HepG2 (cell line): ENCODE results near the gene GDF7. TPM values are rescaled to one million over a fixed set of nuclear protein-coding genes. Genes with fewer than 3 reads are reported as not detected.

Source experiments
- ATAC-seq: fragments of 200-7000 bp; cut with Tn5 transposase; 3 replicates; pipeline ENCODE4 v1.9.1; 2020; ENCODE audit warnings: mild to moderate bottlenecking, moderate library complexity
- BruUV-seq: library from RNA; stranded (reverse); fragments of 400-500 nt; replicated peaks from 2 replicates; lab custom pipeline; 2021; lab: Mats Ljungman, UMichigan
- CTCF ChIA-PET: fragments of 300-600 bp; formaldehyde crosslinking; extraction: SDS; loops from one replicate; lab custom pipeline; 2021; ENCODE audit warnings: low total read pairs, inconsistent platforms, low intra/inter-chr PET ratio; lab: Yijun Ruan, JAX
- POLR2A ChIA-PET: fragments of 350-600 bp; sonication (Branson Sonifier 250); formaldehyde crosslinking; loops from one replicate; lab custom pipeline; 2020; ENCODE audit warnings: antibody characterized with exemption, inconsistent platforms; lab: Yijun Ruan, JAX
- DNase-seq: peaks from one replicate; pipeline ENCODE4 v3.0.0-alpha.2; 2015; ENCODE audit warnings: low spot score
- FAIRE-seq: peaks from 3 replicates; lab custom pipeline; 2011; peaks lifted over from hg19 to GRCh38; lab: Jason Lieb, UNC
- H2AFZ ChIP-seq: one replicate; pipeline ENCODE4 v1.6.1; 2011; ENCODE audit warnings: low read length, inconsistent platforms
- H3K27ac ChIP-seq: fragments of 300-600 bp; 3 replicates; pipeline ENCODE4 v1.8.0; 2011; ENCODE audit warnings: mixed run types, mild to moderate bottlenecking, mixed read lengths, low read length, inconsistent platforms; ENCODE audit not compliant: insufficient read depth; ENCODE audit errors: extremely low read length
- H3K27me3 ChIP-seq, 2 experiments: fragments of 200-600 bp in 1 of 2; 2 replicates in 1 of 2; 3 replicates in 1 of 2; pipeline versions ENCODE4 v1.6.0 to v1.8.0; 2011; ENCODE audit warnings: low read length in 2 of 2, mild to moderate bottlenecking in 2 of 2, moderate library complexity in 2 of 2, inconsistent platforms in 1 of 2; ENCODE audit not compliant: insufficient read depth in 2 of 2, control insufficient read depth in 1 of 2
- H3K36me3 ChIP-seq, 2 experiments: fragments of 200-600 bp in 1 of 2; replicated peaks in 1 of 2; 2 replicates in 1 of 2; 3 replicates in 1 of 2; pipeline versions ENCODE4 v1.5.1 to v1.8.0; 2011; ENCODE audit warnings: low read length in 2 of 2, inconsistent platforms in 1 of 2; ENCODE audit not compliant: insufficient read depth in 2 of 2, control insufficient read depth in 1 of 2
- H3K4me1 ChIP-seq: 2 replicates; pipeline ENCODE4 v1.5.1; 2012; ENCODE audit warnings: low read length, inconsistent platforms; ENCODE audit not compliant: insufficient read depth
- H3K4me2 ChIP-seq: 2 replicates; pipeline ENCODE4 v1.6.0; 2011; ENCODE audit warnings: low read depth, low read length, inconsistent platforms
- H3K4me3 ChIP-seq, 3 experiments: fragments of 200-600 bp in 1 of 3; sonication (generic), shearing (Covaris generic) in 1 of 3; replicated peaks in 1 of 3; 2 replicates each; pipeline ENCODE4 v1.5.1; 2011 to 2016; ENCODE audit warnings: low read length in 3 of 3, inconsistent platforms in 2 of 3, low read depth in 2 of 3, mild to moderate bottlenecking in 2 of 3, control low read depth in 1 of 3, mixed read lengths in 1 of 3; ENCODE audit not compliant: insufficient read depth in 1 of 3
- H3K79me2 ChIP-seq: one replicate; pipeline ENCODE4 v1.6.1; 2011; ENCODE audit warnings: low read length, inconsistent platforms; ENCODE audit not compliant: insufficient read depth
- H3K9ac ChIP-seq: 2 replicates; pipeline ENCODE4 v1.6.0; 2011; ENCODE audit warnings: mild to moderate bottlenecking, low read depth, low read length, inconsistent platforms; ENCODE audit not compliant: insufficient read depth
- H3K9me3 ChIP-seq: 2 replicates; pipeline ENCODE4 v1.5.1; 2012; ENCODE audit warnings: mild to moderate bottlenecking, low read length
- H4K20me1 ChIP-seq: 2 replicates; pipeline ENCODE4 v1.6.0; 2011; ENCODE audit warnings: inconsistent platforms, mild to moderate bottlenecking, low read length, moderate library complexity; ENCODE audit not compliant: insufficient read depth
- ARID3A ChIP-seq: IDR thresholded peaks from 2 replicates; pipeline ENCODE4 v1.6.1; 2012; ENCODE audit warnings: low read depth, low read length, improper control_type of control experiment
- FOXO4 ChIP-seq: sonication (generic); formaldehyde crosslinking; conservative IDR thresholded peaks from 2 replicates; pipeline ENCODE4 v1.8.1; 2023; ENCODE audit warnings: missing genetic modification reagents
- HNRNPH1 ChIP-seq: fragments of 200-400 bp; formaldehyde crosslinking; optimal IDR thresholded peaks from 2 replicates; pipeline ENCODE3; 2017; ENCODE audit warnings: mild to moderate bottlenecking, low read depth, low read length
- MIER3 ChIP-seq: IDR thresholded peaks from 2 replicates; pipeline ENCODE4 v1.6.1; 2016; ENCODE audit warnings: missing compliant biosample characterization, borderline replicate concordance
- PHF5A ChIP-seq: IDR thresholded peaks from one replicate; pipeline ENCODE4 v1.6.1; 2018; ENCODE audit warnings: low read depth, missing genetic modification reagents; ENCODE audit not compliant: unreplicated experiment
- PHF8 ChIP-seq: sonication (generic); formaldehyde crosslinking; IDR thresholded peaks from 2 replicates; pipeline ENCODE4 v1.5.0; 2020; ENCODE audit warnings: missing genetic modification reagents
- RBM22 ChIP-seq: fragments of 200-400 bp; formaldehyde crosslinking; optimal IDR thresholded peaks from 2 replicates; pipeline ENCODE3; 2017; ENCODE audit warnings: mild to moderate bottlenecking, low read length, moderate library complexity
- TEAD2 ChIP-seq: sonication (generic); formaldehyde crosslinking; IDR thresholded peaks from 2 replicates; pipeline ENCODE4 v1.9.0; 2021; ENCODE audit warnings: missing genetic modification reagents
- ZNF10 ChIP-seq: sonication (generic); formaldehyde crosslinking; IDR thresholded peaks from 2 replicates; pipeline ENCODE4 v1.4.0; 2020; ENCODE audit warnings: mild to moderate bottlenecking, low read depth, missing genetic modification reagents, borderline replicate concordance
- ZNF24 ChIP-seq: fragments of 450-650 bp; IDR thresholded peaks from 2 replicates; pipeline ENCODE4 v1.6.1; 2017; ENCODE audit warnings: antibody characterized with exemption, mild to moderate bottlenecking
- ZNF3 ChIP-seq: IDR thresholded peaks from 2 replicates; pipeline ENCODE4 v1.7.0; 2017; ENCODE audit warnings: inconsistent platforms
- ZNF687 ChIP-seq: sonication (generic); formaldehyde crosslinking; IDR thresholded peaks from 2 replicates; pipeline ENCODE4 v1.5.1; 2020; ENCODE audit warnings: mild to moderate bottlenecking, missing genetic modification reagents, moderate library complexity
- ZSCAN31 ChIP-seq: sonication (generic); formaldehyde crosslinking; IDR thresholded peaks from 2 replicates; pipeline ENCODE4 v1.5.0; 2020; ENCODE audit warnings: low read depth, mild to moderate bottlenecking, missing genetic modification reagents
- WGBS: methylation state at CpG from one replicate; pipeline ENCODE4 v1.1.6; 2017; ENCODE audit warnings: low lambda C conversion rate; 5-methylcytosine and 5-hydroxymethylcytosine counted together
- in situ Hi-C: cut with HindIII; loops from 2 replicates; pipeline ENCODE4 v1.10.0; 2017; ENCODE audit warnings: low pct_unique_long_range_greater_than_20kb; ENCODE audit not compliant: extremely low pct_ligation_motif_present
- intact Hi-C: fragments of 100-400 bp; cut with micrococcal nuclease; formaldehyde crosslinking; loops from one replicate; pipeline ENCODE4 v1.10.0; 2022; ENCODE audit not compliant: unreplicated experiment
- polyA plus RNA-seq, 8 experiments: library from polyadenylated mRNA; depleted of rRNA in 3 of 8; stranded (reverse) in 7 of 8; unstranded in 1 of 8; fragments of >200 nt; fragmentation: Illumina TruSeq in 4 of 8; extraction: Trizol in 4 of 8; gene quantifications; 2 replicates each; pipeline versions ENCODE4 v1.2.1 to v1.2.3, GENCODE V29; 2011 to 2016; ENCODE audit warnings: low read depth in 4 of 8, missing spikeins in 1 of 8, mixed read lengths in 1 of 8; ENCODE audit not compliant: insufficient read depth in 1 of 8
- total RNA-seq, 5 experiments: library from RNA; depleted of rRNA; stranded (reverse); fragments of >200 nt; fragmentation: Illumina TruSeq; extraction: Trizol; gene quantifications; 2 replicates each; pipeline ENCODE4 v1.2.3, GENCODE V29; 2016; ENCODE audit warnings: low read depth in 1 of 5

GDF7 gene
- total and polyA plus RNA-seq, 2 of the 13 experiments (the other 11 are each of a cell fraction or from before 2014, with no cell fraction given) = 1.6 to 15.0 TPM

GRCh38 chr2:20678780-20679179 is 11.8 kb downstream of the GDF7 start:
- POLR2A ChIA-PET = interaction anchor here (6.3 kb wide), 1 partner anchor 15 kb away, joined by 216 read pairs; the partner anchor contains the start of gene GDF7
- H3K4me2 ChIP-seq = no peak overlapping the region
- no peak for FAIRE-seq

GRCh38 chr2:20680744-20681375 is 13.9 kb downstream of the GDF7 start:
- Histone ChIP-seq H3K27ac (no peak overlapping the region), H2AFZ (no peak overlapping the region), H3K27me3 (no peaks in the 10 kb centered on the region), H3K4me3 (no peak overlapping the region), H3K36me3 (peaks cover 9 to 21% of the 10 kb centered on the region in 2 experiments; a peak in 4 of 5 replicates), H3K9ac (no peak overlapping the region), H3K4me1 (peaks cover 45% of the 10 kb centered on the region), H3K79me2 (no peaks in the 10 kb centered on the region), H4K20me1 (no peaks in the 10 kb centered on the region), H3K9me3 (no peaks in the 10 kb centered on the region), H3K4me2 (no peak overlapping the region)
- no peak for ATAC-seq
- no peak for DNase-seq
- FAIRE-seq = no peak
- BruUV-seq = no TSS peak
- CTCF ChIA-PET = interaction anchor here (2.8 kb wide), 1 partner anchor 282 kb away, joined by 15 read pairs; no protein-coding TSS in a partner anchor
- intact Hi-C loops (no loop called here), in situ Hi-C loops (loop anchor here (5.0 kb wide), 1 partner anchor 86 kb away; no protein-coding TSS in a partner anchor)
- WGBS = 95% methylated on average over 10 of the region's 10 CpGs
- POLR2A ChIA-PET = no interaction called here
- no peak for TF ChIP-seq ZNF687 (CRISPR knock-in tag)
- no peak for TF ChIP-seq ARID3A
- TF ChIP-seq PHF5A (CRISPR knock-in tag) = no peak
- TF ChIP-seq ZNF24 = no peak
- 0 out of 2 replicates have a peak, but pooled peaks have one; percentile 25 for TF ChIP-seq FOXO4 (CRISPR knock-in tag)
- TF ChIP-seq TEAD2 (CRISPR knock-in tag) = no peak
- TF ChIP-seq ZSCAN31 = no peak

More at GRCh38 chr2:20678780-20679179, 11.8 kb downstream of the GDF7 start:
- no peak for DNase-seq
- Histone ChIP-seq H3K9me3 (no peaks in the 10 kb centered on the region), H3K36me3 (peaks cover 9 to 21% of the 10 kb centered on the region in 2 experiments; a peak in 4 of 5 replicates), H2AFZ (no peak overlapping the region), H3K27me3 (no peaks in the 10 kb centered on the region), H3K27ac (no peak overlapping the region), H3K79me2 (no peaks in the 10 kb centered on the region), H3K9ac (no peak overlapping the region), H3K4me1 (peaks cover 45% of the 10 kb centered on the region), H4K20me1 (no peaks in the 10 kb centered on the region), H3K4me3 (no peak overlapping the region)
- in situ Hi-C loops = no loop called here
- no TSS peak for BruUV-seq
- intact Hi-C loops = loop anchor here (5.0 kb wide), 1 partner anchor 79 kb away; no protein-coding TSS in a partner anchor
- 94% methylated on average over 2 of the region's 2 CpGs for WGBS
- TF ChIP-seq ZNF3 (CRISPR knock-in tag) (no peak), HNRNPH1 (no peak), ZNF10 (CRISPR knock-in tag) (no peak), MIER3 (CRISPR knock-in tag) (no peak), PHF8 (CRISPR knock-in tag) (no peak), RBM22 (peak; percentile 33)
- CTCF ChIA-PET = no interaction called here
- no peak for ATAC-seq
